Measurements from ENCODE around the gene TRAK2. TPM values are rescaled to one million over a fixed set of nuclear protein-coding genes. Genes with fewer than 3 reads are reported as not detected.
"Not testable (repeated sequence)": the region's sequence is repeated elsewhere in the genome, so short reads cannot be mapped to it uniquely, and the experiment has no call there.

The TRAK2 gene
- total RNA-seq, 1 donor from 2014 or later = 26.6 TPM

DNA sequence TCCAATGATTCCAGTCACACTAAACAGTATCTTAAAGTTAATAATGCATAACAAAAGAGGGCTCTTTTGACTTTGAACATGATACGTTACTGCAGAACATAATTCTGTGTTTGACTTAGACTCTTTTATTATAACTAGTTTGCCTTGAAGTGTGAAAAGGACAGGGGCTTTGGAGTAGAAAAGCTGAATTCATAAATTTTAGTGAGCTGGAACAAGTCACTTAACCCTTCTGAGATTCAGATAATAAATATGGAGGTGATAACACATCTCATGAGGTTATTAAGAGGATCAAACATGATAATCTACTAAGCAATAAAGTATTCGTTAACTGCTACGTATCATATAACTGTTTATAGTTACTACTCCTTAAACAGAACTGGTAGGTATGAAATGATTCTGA is 49.4 kb downstream of the TRAK2 start:
- Histone ChIP-seq H3K27me3 (ENCODE audit: control insufficient read depth, insufficient read depth, low read length) (no peaks in the 10 kb centered on the region), H3K36me3 (ENCODE audit: control insufficient read depth, insufficient read depth, low read length) (no peaks in the 10 kb centered on the region), H3K4me3 (ENCODE audit: low read depth, low read length) (no peak overlapping the region)
- TF ChIP-seq, protein P1, sequence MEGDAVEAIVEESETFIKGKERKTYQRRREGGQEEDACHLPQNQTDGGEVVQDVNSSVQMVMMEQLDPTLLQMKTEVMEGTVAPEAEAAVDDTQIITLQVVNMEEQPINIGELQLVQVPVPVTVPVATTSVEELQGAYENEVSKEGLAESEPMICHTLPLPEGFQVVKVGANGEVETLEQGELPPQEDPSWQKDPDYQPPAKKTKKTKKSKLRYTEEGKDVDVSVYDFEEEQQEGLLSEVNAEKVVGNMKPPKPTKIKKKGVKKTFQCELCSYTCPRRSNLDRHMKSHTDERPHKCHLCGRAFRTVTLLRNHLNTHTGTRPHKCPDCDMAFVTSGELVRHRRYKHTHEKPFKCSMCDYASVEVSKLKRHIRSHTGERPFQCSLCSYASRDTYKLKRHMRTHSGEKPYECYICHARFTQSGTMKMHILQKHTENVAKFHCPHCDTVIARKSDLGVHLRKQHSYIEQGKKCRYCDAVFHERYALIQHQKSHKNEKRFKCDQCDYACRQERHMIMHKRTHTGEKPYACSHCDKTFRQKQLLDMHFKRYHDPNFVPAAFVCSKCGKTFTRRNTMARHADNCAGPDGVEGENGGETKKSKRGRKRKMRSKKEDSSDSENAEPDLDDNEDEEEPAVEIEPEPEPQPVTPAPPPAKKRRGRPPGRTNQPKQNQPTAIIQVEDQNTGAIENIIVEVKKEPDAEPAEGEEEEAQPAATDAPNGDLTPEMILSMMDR (IDR thresholded peaks at IDR 0.05; ENCODE audit: insufficient read depth, low read length, poor library complexity, severe bottlenecking) = no peak
- no peak for DNase-seq (ENCODE audit: low read depth)

DNA sequence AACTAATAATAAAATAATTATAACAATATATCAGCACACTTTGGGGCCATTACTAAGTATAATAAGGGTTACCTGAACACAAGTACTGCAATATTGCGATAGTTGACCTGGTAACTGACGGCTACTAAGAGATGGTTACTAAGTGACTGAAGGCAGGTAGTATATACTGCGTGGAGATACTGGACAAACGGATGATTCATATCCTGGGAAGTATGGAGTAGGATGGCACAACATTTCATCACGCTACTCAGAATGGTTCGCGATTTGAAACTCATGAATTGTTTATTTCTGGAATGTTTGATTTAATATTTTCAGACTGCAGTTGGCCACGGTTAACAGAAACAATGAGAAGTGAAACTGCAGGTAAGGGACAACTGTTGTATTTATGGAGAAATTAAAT is 54.7 kb downstream of the TRAK2 start:
- Histone ChIP-seq H3K36me3 (ENCODE audit: control insufficient read depth, insufficient read depth, low read length) (no peaks in the 10 kb centered on the region), H3K27me3 (ENCODE audit: control insufficient read depth, insufficient read depth, low read length) (no peaks in the 10 kb centered on the region), H3K4me3 (ENCODE audit: low read depth, low read length) (no peak overlapping the region)
- TF ChIP-seq, protein P1 (IDR thresholded peaks at IDR 0.05; ENCODE audit: insufficient read depth, low read length, poor library complexity, severe bottlenecking) = no peak
- DNase-seq (ENCODE audit: low read depth) = no peak

DNA sequence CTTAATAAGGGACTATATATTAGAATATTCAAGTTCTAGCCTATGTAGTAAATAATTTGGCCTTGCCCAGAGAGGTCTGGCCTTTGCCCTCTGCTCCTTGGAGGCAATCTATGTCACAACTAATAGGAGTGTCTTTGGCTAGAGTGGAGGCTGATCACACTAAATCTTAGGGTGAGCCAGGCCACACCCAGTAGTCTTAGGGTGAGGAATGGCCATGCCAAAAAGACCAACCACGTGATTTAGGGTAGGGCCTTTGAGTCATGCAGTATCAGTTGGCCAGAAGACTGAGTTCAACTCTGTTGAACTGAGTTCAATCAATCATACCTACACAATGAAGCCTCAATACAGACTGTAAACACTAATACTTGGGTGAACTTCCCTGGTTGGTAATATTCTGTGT is 68.1 kb downstream of the TRAK2 start:
- Histone ChIP-seq H3K36me3 (ENCODE audit: control insufficient read depth, insufficient read depth, low read length) (no peaks in the 10 kb centered on the region), H3K27me3 (ENCODE audit: control insufficient read depth, insufficient read depth, low read length) (no peaks in the 10 kb centered on the region), H3K4me3 (ENCODE audit: low read depth, low read length) (no peak overlapping the region)
- TF ChIP-seq, protein P1 (IDR thresholded peaks at IDR 0.05; ENCODE audit: insufficient read depth, low read length, poor library complexity, severe bottlenecking) = no peak
- DNase-seq (ENCODE audit: low read depth) = no peak

DNA sequence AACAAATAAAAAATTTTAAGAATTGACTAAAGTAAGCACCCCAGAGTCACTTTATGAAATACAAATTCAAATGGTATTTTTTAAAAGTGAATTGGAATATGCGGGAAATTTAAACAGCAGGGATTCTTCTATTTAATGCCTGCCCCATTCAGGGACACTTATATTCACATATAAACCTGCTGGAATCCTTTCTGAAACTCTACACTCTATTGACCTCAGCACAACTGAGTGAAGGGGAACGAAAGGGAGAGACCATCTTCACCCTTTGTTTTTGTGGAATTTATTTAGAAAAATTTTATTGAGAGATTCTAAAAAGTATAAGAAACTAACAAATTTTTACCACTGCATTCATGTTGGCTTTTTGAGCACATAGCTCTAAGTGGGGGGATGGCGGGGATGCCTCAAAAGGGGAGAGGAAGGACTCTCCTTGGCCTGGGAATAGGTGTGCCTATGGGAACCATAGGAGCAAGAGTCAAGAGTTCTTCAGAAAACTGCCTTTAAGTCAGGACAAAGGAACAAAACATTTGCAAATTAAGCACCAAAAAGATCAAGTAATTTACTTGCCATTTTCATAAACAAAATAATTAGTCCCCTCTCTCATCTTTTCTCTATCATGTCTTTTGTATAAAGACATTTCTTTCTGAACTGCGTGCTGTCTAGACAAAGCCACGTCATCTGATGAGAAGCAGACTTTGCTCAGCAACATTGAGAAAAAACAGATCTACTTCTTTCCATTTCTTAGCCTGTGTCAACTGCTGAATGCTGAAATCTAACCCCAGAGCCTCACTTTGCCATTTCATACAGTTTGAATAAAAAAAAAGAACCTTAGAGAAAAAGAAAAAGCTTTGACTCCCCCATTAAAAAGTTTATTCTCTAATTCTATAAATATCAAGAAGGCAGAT is 72.5 kb downstream of the TRAK2 start:
- no peak for DNase-seq (ENCODE audit: low read depth)
- Histone ChIP-seq H3K4me3 (ENCODE audit: low read depth, low read length) (no peak overlapping the region), H3K36me3 (ENCODE audit: control insufficient read depth, insufficient read depth, low read length) (no peaks in the 10 kb centered on the region), H3K27me3 (ENCODE audit: control insufficient read depth, insufficient read depth, low read length) (no peaks in the 10 kb centered on the region)
- TF ChIP-seq, protein P1 (IDR thresholded peaks at IDR 0.05; ENCODE audit: insufficient read depth, low read length, poor library complexity, severe bottlenecking) = no peak

DNA sequence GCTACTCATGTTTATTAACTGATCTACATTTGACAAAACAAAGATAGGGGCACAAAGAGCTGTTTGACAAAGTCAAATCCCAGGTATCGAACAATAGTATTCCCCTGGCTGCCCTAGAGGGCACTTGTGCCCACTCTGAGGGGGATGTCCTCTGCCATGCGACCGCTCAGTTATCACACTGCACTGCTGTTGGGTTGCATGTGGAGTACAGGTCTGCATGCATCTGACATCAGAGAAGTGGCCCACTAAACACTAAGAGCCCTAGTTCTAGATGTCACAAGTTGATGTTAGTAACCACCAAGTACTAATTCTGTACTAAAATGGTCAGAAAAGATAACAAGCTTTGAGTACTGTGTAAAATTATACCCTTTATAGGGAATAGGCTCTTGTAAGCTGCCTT is 74.0 kb downstream of the TRAK2 start:
- TF ChIP-seq, protein P1 (IDR thresholded peaks at IDR 0.05; ENCODE audit: insufficient read depth, low read length, poor library complexity, severe bottlenecking) = no peak
- no peak overlapping the region for H3K4me3 ChIP-seq (ENCODE audit: low read depth, low read length)
- no peaks in the 10 kb centered on the region for H3K36me3 ChIP-seq (ENCODE audit: control insufficient read depth, insufficient read depth, low read length)
- no peaks in the 10 kb centered on the region for H3K27me3 ChIP-seq (ENCODE audit: control insufficient read depth, insufficient read depth, low read length)
- no peak for DNase-seq (ENCODE audit: low read depth)

DNA sequence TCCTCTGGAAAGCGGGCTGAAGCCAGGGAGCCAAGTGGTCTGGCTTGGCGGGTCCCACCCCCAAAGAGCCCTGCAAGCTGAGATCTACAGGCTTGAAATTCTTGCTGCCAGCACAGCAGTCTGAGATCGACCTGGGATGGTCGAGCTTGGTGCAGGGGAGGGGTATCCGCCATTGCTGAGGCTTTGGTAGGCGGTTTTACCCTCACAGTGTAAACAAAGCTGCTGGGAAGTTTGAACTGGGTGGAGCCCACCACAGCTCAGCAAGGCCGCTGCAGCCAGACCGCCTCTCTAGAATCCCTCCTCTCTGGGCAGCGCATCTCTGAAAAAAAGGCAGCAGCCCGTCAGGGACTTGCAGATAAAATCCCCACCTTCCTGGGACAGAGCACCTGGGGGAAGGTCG is 81.5 kb downstream of the TRAK2 start:
- Histone ChIP-seq H3K36me3 (ENCODE audit: control insufficient read depth, insufficient read depth, low read length) (no peaks in the 10 kb centered on the region), H3K27me3 (ENCODE audit: control insufficient read depth, insufficient read depth, low read length) (no peaks in the 10 kb centered on the region), H3K4me3 (ENCODE audit: low read depth, low read length) (no peak overlapping the region)
- TF ChIP-seq, protein P1 (IDR thresholded peaks at IDR 0.05; ENCODE audit: insufficient read depth, low read length, poor library complexity, severe bottlenecking) = no peak
- DNase-seq (ENCODE audit: low read depth) = no peak

DNA sequence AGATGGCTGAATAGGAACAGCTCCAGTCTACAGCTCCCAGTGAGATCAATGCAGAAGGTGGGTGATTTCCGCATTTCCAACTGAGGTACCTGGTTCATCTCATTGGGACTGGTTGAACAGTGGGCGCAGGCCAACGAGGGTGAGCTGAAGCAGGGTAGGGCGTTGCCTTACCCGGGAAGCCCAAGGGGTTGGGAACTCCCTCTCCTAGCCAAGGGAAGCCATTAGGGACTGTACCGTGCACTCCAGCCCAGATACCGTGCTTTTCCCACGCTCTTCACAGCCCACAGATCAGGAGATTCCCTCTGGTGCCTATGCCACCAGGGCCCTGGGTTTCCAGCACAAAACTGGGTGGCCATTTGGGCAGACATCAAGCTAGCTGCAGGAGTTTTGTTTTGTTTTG is 81.9 kb downstream of the TRAK2 start:
- not testable (repeated sequence) for H3K27me3 ChIP-seq (ENCODE audit: control insufficient read depth, insufficient read depth, low read length); DNase-seq (ENCODE audit: low read depth); H3K36me3 ChIP-seq (ENCODE audit: control insufficient read depth, insufficient read depth, low read length); H3K4me3 ChIP-seq (ENCODE audit: low read depth, low read length)

Data from kidney epithelial cell (primary cell).